ENCODE results near the gene POU3F1.

POU3F1 gene

GRCh38 chr1:38000529-38001455, 45.8 kb downstream of the POU3F1 start:
- TF ChIP-seq CTCF (conservative IDR thresholded peaks at IDR 0.05) (no peak), ZFX (IDR thresholded peaks at IDR 0.05) (no peak)
- H3K27ac ChIP-seq, result no peak overlapping the region

GRCh38 chr1:38000233-38000528, 46.4 kb downstream of the POU3F1 start:
- H3K27ac ChIP-seq, result no peak overlapping the region
- TF ChIP-seq ZFX (IDR thresholded peaks at IDR 0.05) (no peak), CTCF (conservative IDR thresholded peaks at IDR 0.05) (no peak)

GRCh38 chr1:37999430-38000232, 47.0 kb downstream of the POU3F1 start:
- no peak overlapping the region for H3K27ac ChIP-seq
- TF ChIP-seq CTCF (conservative IDR thresholded peaks at IDR 0.05) (no peak), ZFX (IDR thresholded peaks at IDR 0.05) (no peak)

- no peak overlapping the region for H3K27ac ChIP-seq
- no peak for TF ChIP-seq CTCF (conservative IDR thresholded peaks at IDR 0.05)
- TF ChIP-seq ZFX (IDR thresholded peaks at IDR 0.05), result no peak
Measured at GRCh38 chr1:37998913-37999429, 47.6 kb downstream of the POU3F1 start.

- H3K27ac ChIP-seq, result no peak overlapping the region
- TF ChIP-seq CTCF (conservative IDR thresholded peaks at IDR 0.05), result no peak
- TF ChIP-seq ZFX (IDR thresholded peaks at IDR 0.05), result no peak
Measured at GRCh38 chr1:37998089-37998808, 48.3 kb downstream of the POU3F1 start.

- H3K27ac ChIP-seq, result no peak overlapping the region
- TF ChIP-seq CTCF (conservative IDR thresholded peaks at IDR 0.05), result no peak
- TF ChIP-seq ZFX (IDR thresholded peaks at IDR 0.05), result no peak
Measured at GRCh38 chr1:37997256-37998088, 49.1 kb downstream of the POU3F1 start.

All from C4-2B (cell line).